Measurements from ENCODE around the gene SDC3.

The SDC3 gene

GRCh38 chr1:30928171-30928570 lies 19.6 kb upstream of the SDC3 start:
- DNase-seq (ENCODE audit: low spot score), result no peak

GRCh38 chr1:30927448-30927847 lies 18.9 kb upstream of the SDC3 start:
- no peak for DNase-seq (ENCODE audit: low spot score)

GRCh38 chr1:30923597-30923996 lies 15.0 kb upstream of the SDC3 start:
- DNase-seq (ENCODE audit: low spot score), result no peak

- no peak for DNase-seq (ENCODE audit: low spot score)
These were observed 12.3 kb upstream of the SDC3 start for GRCh38 chr1:30920827-30921226.

- no peak for DNase-seq (ENCODE audit: low spot score)
These were observed 10.7 kb upstream of the SDC3 start for GRCh38 chr1:30919025-30919881.

- no peak for DNase-seq (ENCODE audit: low spot score)
These were observed 7.7 kb upstream of the SDC3 start for GRCh38 chr1:30916296-30916695.

GRCh38 chr1:30915491-30916230 lies 7.1 kb upstream of the SDC3 start:
- no peak for DNase-seq (ENCODE audit: low spot score)

- DNase-seq (ENCODE audit: low spot score), result no peak
These were observed 6.4 kb upstream of the SDC3 start for GRCh38 chr1:30914931-30915330.

GRCh38 chr1:30914587-30914922 lies 6.0 kb upstream of the SDC3 start:
- DNase-seq (ENCODE audit: low spot score), result no peak

GRCh38 chr1:30912913-30913652 lies 4.5 kb upstream of the SDC3 start:
- no peak for DNase-seq (ENCODE audit: low spot score)

GRCh38 chr1:30912224-30912623 lies 3.7 kb upstream of the SDC3 start:
- no peak for DNase-seq (ENCODE audit: low spot score)

- peak; percentile 91 for DNase-seq (ENCODE audit: low spot score)
These were observed 2.7 kb upstream of the SDC3 start for GRCh38 chr1:30911059-30911954.

GRCh38 chr1:30909365-30910068 lies 959 bp upstream of the SDC3 start:
- no peak for DNase-seq (ENCODE audit: low spot score)

GRCh38 chr1:30908316-30908695 lies 252 bp downstream of the SDC3 start:
- no peak for DNase-seq (ENCODE audit: low spot score)

GRCh38 chr1:30907481-30908315 lies 860 bp downstream of the SDC3 start:
- DNase-seq (ENCODE audit: low spot score), result no peak

GRCh38 chr1:30906631-30907441 lies 1.7 kb downstream of the SDC3 start:
- DNase-seq (ENCODE audit: low spot score), result no peak

- DNase-seq (ENCODE audit: low spot score), result no peak
These were observed 2.5 kb downstream of the SDC3 start for GRCh38 chr1:30905916-30906620.

- DNase-seq (ENCODE audit: low spot score), result no peak
These were observed 3.2 kb downstream of the SDC3 start for GRCh38 chr1:30905403-30905802.

- no peak for DNase-seq (ENCODE audit: low spot score)
These were observed 3.6 kb downstream of the SDC3 start for GRCh38 chr1:30904962-30905335.
